Measurements from ENCODE around the gene GRIK5.

Gene GRIK5

GRCh38 chr19:42093926-42094325 is 23.9 kb upstream of the GRIK5 start:
- no peak for DNase-seq

- no peak for DNase-seq
Measured at GRCh38 chr19:42093505-42093904, 23.5 kb upstream of the GRIK5 start.

GRCh38 chr19:42092350-42092749 is 22.3 kb upstream of the GRIK5 start:
- DNase-seq, result peak; percentile 46

- DNase-seq, result no peak
Measured at GRCh38 chr19:42091742-42092141, 21.7 kb upstream of the GRIK5 start.

- no peak for DNase-seq
Measured at GRCh38 chr19:42091300-42091699, 21.3 kb upstream of the GRIK5 start.

GRCh38 chr19:42090672-42091071 is 20.7 kb upstream of the GRIK5 start:
- DNase-seq, result no peak

- no peak for DNase-seq
Measured at GRCh38 chr19:42089772-42090171, 19.8 kb upstream of the GRIK5 start.

- no peak for DNase-seq
Measured at GRCh38 chr19:42089191-42089750, 19.3 kb upstream of the GRIK5 start.

- DNase-seq, result no peak
Measured at GRCh38 chr19:42088471-42089190, 18.6 kb upstream of the GRIK5 start.

GRCh38 chr19:42086770-42087550 is 17.0 kb upstream of the GRIK5 start:
- DNase-seq, result no peak

- DNase-seq, result no peak
Measured at GRCh38 chr19:42086188-42086736, 16.3 kb upstream of the GRIK5 start.

- DNase-seq, result no peak
Measured at GRCh38 chr19:42083537-42083936, 13.5 kb upstream of the GRIK5 start.

- no peak for DNase-seq
Measured at GRCh38 chr19:42081584-42082203, 11.7 kb upstream of the GRIK5 start.

GRCh38 chr19:42080764-42081375 is 10.9 kb upstream of the GRIK5 start:
- DNase-seq, result no peak

- no peak for DNase-seq
Measured at GRCh38 chr19:42079886-42080763, 10.1 kb upstream of the GRIK5 start.

- DNase-seq, result no peak
Measured at GRCh38 chr19:42079276-42079669, 9.3 kb upstream of the GRIK5 start.

GRCh38 chr19:42078538-42079275 is 8.7 kb upstream of the GRIK5 start:
- DNase-seq, result no peak

- DNase-seq, result no peak
Measured at GRCh38 chr19:42078058-42078457, 8.1 kb upstream of the GRIK5 start.

- DNase-seq, result peak; percentile 62
Measured at GRCh38 chr19:42076380-42076944, 6.5 kb upstream of the GRIK5 start.

- DNase-seq, result peak; percentile 98
Measured at GRCh38 chr19:42075616-42076379, 5.8 kb upstream of the GRIK5 start, which contains the start of gene ZNF574. TSS of gene ZNF574 (plus strand) at chr19:42076166. CDS start at chr19:42078607, 2,441 bp downstream.
